NCI-H2107 treated with DMSO at 0.1 percent for 48 hours (cell line): ENCODE measurements around the gene CCDC174.

ENCODE experiments used
- DNase-seq: peaks from one replicate; lab custom pipeline; 2025; ENCODE audit not compliant: unreplicated experiment; lab: John Stamatoyannopoulos, UW

CCDC174 gene

GRCh38 chr3:14624498-14624897 is 27.1 kb upstream of the CCDC174 start:
- no peak for DNase-seq

DNA sequence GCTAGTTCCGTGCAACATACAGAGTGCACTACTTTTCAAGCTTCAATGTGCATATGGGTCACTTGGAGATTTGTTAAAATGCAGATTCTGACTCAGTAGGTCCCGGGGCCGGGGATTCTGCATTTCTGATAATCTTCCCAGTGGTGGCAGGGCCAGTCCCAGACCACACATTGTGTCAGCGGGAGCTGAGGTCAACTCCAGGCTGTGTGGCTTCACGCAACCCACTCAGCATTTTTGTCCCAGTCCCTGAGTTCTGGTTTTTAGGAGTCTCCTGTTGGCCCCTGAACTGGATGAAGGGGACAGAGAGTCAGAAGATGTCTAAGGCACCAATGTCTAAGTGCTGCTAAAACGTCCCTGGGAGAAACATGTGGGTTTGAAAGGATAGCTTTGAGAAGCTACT is 26.1 kb upstream of the CCDC174 start:
- no peak for DNase-seq

DNA sequence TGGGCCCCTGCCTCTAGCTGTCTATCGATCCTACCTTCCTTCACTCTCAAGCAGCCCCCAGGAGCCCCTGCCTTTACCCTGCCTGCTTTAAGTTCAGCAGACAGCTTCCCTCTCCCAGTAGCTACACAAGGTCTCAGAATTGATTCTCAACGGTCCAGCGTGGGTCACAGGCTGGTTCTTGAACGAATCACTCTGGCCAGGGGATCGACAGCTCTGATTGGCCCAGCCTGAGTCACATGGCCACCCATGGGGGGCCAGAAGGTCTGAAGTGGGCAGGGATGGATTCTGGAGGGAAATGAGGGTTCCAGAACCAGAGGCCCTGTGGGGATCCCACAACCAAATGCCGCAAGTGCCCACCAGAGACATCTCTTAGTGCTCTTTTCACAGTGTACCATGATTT is 23.7 kb upstream of the CCDC174 start:
- no peak for DNase-seq

DNA sequence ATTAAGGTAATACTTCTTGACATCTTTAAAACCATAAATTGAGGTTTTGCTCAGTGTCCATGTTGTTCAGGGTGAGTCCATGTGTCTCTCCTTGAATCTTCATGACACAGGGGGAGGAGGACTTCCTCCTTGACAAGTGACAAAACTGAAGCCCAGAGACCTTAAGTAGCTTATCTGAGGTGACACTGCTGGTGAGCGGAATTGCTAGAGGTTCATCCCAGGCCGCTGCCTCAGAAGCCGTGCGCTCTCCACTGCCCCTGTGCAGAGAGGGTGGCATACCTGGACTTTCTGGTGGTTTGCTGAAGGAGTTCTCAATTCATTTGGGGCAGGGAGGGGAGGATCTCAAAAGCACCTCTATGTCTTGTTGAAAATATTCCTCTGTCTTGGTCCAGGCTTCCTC is 23.2 kb upstream of the CCDC174 start:
- DNase-seq: no peak

GRCh38 chr3:14630404-14631100 is 21.0 kb upstream of the CCDC174 start:
- DNase-seq: no peak

GRCh38 chr3:14631101-14631497 is 20.5 kb upstream of the CCDC174 start:
- DNase-seq: no peak

DNA sequence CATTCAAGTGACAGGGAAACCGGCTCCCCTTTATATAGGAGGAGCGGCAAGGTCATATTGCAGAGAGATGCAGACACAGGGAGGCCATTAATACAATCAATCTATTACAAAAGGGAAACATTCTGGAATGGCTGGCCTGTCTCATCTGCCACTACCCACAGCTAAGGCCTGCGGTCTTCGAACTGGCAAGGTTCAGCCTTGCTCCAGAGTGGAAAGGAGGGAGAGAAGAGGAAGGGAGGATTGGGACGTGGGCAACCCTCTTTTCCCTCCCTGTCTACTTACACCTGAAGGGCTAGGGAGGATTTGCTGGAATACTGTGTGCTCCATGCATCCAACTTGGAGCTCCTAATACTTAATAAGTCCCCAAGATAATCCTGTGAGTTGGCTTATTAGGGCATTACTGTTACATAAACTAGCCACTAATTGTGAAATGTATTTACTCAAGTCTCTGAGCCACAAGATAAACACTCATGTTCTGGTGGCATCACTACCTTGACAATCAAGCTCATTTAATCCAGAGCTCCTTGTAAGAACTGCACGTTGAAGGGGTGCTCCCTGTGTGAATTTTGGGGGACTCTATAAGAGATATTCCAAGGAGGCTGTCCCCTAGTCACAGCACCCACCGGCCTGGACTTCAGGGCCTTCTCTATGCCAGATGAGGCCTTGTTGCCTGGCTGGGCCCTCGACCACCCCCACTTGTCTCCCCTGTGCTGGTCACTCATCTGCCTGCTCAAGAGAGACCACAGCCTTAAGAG is 19.7 kb upstream of the CCDC174 start:
- DNase-seq: no peak

DNA sequence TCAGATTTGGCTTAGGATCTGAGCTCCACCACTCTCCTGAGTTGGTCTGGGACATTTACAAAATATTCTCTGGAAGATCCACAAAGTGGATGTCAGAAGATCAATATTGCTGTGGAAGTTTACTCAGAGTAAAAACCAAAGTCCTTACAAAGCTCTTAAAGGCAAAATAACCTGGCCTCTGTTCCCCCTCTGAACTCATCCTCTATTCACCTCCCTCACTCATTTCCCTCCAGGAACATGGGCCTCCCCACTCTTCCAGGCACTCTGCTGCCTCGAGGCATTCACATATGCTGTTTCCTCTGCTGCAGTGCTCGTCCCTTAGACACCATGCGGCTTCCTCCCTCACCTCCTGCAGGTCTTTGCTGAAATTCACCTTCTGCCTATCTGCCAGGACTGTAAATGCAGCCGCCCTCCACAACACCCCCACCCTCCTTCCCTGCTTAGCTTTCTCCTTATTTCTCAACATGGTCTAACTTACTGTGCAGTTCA is 19.1 kb upstream of the CCDC174 start:
- no peak for DNase-seq

DNA sequence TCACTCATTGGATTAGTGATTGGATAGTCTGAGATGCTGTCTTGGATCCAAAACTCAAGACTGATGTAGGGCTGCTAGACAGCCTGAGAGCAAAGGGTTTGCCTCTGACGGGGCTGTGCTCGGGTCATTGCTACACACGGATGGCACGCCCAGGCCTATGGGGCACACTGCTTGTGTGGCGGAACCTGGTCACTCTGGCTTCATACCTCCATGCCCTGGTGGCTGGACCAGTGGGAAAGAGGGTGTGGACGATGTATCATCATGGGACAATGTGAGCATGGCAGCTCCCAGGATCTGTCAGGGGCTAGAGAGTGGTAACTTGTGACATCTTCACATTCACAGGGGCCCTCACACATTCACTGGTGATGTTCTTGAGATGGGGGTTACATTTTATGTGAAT is 18.1 kb upstream of the CCDC174 start:
- DNase-seq: no peak

- DNase-seq: no peak
These were observed 17.6 kb upstream of the CCDC174 start for GRCh38 chr3:14633819-14634424.

DNA sequence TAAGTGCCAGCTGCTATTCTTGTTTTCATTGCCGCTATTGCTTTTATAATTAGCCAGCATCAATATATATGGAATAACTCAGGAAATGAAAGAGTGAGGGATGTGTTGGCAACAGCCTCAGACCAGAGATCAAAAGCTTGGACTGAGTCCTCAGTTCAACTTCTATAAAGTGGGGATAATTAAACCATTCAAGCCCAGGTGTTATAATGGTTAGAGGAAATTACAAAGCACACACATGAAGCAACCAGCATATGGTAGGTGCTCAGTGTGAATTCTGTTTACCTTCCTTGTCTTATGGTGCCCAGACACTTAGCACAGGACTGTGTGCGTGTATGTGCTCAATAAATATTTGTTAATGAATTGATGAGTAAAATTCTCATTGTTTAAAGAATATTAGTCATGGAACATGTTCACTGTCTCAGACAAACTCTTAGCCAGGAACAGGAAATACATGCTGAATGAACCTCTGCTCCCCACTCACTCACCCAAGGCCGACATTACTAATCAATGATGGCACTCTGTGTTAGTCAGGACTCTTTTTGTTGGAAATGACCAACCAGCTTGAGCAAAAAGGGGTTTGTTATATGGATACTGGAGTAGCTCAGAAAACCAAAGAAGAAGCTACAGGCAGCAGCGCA is 16.7 kb upstream of the CCDC174 start:
- no peak for DNase-seq

DNA sequence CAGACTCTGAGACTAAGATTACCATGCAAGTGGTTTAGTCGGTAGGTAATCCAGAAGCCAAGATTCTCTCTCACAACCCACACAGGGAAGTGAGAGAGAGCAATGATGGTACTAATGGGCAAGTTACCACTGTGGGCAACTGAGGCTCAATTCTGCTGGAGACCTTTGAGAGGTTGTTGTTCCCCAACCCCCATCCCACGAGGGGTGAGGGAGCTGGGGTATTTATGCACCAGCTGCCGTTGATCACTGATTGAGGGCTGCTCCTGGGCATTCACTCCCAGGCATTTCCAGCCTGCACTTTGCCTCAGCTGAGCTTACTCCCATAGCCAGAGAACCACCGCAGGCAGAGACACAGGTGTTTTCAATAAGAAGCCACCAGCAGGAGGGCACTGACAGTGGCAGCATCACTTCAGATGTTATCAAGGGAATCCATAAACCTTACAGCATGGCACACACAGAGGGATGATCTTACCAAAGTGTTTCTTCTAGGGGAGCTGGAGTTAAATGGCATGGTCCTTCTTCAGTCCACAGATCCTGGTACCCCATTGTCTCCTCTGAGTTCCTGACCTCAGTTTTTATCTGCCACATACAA is 15.0 kb upstream of the CCDC174 start:
- no peak for DNase-seq

- no peak for DNase-seq
These were observed 11.4 kb upstream of the CCDC174 start for GRCh38 chr3:14640157-14640562.

DNA sequence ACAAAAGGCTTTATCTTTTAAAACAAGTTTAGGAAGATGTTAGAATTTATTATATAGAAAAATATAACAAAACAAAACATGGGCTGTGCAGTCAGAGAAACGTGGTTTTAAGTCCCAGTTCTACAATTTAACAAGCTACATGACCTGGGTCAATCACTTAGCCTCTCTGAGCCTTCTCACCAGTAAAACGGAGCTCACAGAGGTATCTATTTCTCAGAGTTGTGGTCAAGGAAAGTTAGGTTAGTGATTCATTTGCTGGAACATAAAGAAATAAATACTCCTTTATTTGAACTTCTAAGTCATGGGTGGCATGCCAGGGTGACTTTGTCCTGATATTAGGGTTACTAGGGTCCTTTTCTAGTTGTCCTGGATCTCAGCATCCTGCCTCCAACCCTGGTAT is 10.8 kb upstream of the CCDC174 start:
- DNase-seq: no peak

GRCh38 chr3:14641346-14641745 is 10.2 kb upstream of the CCDC174 start:
- DNase-seq: no peak

DNA sequence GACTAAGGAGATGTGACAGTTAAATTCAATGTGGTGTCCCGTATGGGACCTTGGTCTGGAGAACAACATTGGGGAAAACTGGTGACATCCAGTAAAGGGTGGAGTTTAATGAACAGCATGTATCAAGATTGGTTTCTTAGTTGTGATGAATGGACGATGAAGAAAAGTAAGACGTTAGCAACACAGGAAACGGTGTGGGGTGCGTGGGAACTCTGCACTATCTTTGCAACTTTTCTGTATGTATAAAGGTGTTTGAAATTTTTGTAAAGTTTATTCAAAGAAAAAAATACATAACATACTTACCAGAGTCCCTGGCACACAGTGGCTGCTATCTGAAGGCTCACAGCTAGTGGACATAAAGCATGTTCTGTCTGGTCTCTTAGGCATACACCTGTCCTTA is 6.1 kb upstream of the CCDC174 start:
- no peak for DNase-seq

GRCh38 chr3:14646131-14646573 is 5.4 kb upstream of the CCDC174 start:
- DNase-seq: no peak

- DNase-seq: no peak
These were observed 4.8 kb upstream of the CCDC174 start for GRCh38 chr3:14646589-14647413.

GRCh38 chr3:14647976-14648955 is 3.3 kb upstream of the CCDC174 start:
- no peak for DNase-seq
